Ovary (tissue), 3 donors: ENCODE results near the gene ZRANB2.

Experiments
- CTCF ChIP-seq, 3 donors: fragments of 450-650 bp in 2 of 3; fragments of 200-600 bp in 1 of 3; IDR thresholded peaks; one replicate each; pipeline versions ENCODE4 v1.5.1 to v1.8.0; 2016 to 2022; ENCODE audit warnings: antibody characterized with exemption in 3 of 3, mild to moderate bottlenecking in 1 of 3
- EP300 ChIP-seq: sonication (generic); formaldehyde crosslinking; IDR thresholded peaks from one replicate; pipeline ENCODE4 v1.6.1; 2017; ENCODE audit warnings: antibody characterized with exemption
- POLR2A ChIP-seq: fragments of 450-650 bp; IDR thresholded peaks from one replicate; pipeline ENCODE4 v1.6.1; 2017; ENCODE audit warnings: antibody characterized with exemption, mild to moderate bottlenecking, moderate library complexity
- donor health status: DM: no; HTN: no; CAD: no.

- no peak for TF ChIP-seq POLR2A
- TF ChIP-seq CTCF (IDR thresholded peaks at IDR 0.05): no peak
- TF ChIP-seq EP300: no peak
These were observed 51.9 kb downstream of the ZRANB2 start for GRCh38 chr1:71028981-71029380.
